Measurements from ENCODE around the gene SELENOP.

GRCh38 chr5:42806701-42807262 lies 4.9 kb downstream of the SELENOP start:
- TF ChIP-seq CTCF (IDR thresholded peaks at IDR 0.05 in 2 of 3, conservative IDR thresholded peaks at IDR 0.05 in 1 of 3; ENCODE audit: borderline replicate concordance in 1 of 3, insufficient read depth in 1 of 3, low read depth in 2 of 3, low read length in 2 of 3) = no peak
- TF ChIP-seq YY1 (IDR thresholded peaks at IDR 0.05; ENCODE audit: extremely low read depth, insufficient replicate concordance, low read depth, low read length) = no peak
- no peak for TF ChIP-seq POLR2AphosphoS5 (IDR thresholded peaks at IDR 0.05; ENCODE audit: low read depth, low read length)
- TF ChIP-seq EZH2 (IDR thresholded peaks at IDR 0.05) = no peak
- TF ChIP-seq POLR2A (IDR thresholded peaks at IDR 0.05; ENCODE audit: borderline replicate concordance, extremely low read depth, insufficient read depth, insufficient read length) = no peak
- TF ChIP-seq EZH2phosphoT487 (IDR thresholded peaks at IDR 0.05; ENCODE audit: borderline replicate concordance) = no peak

All from HCT116 (cell line).